Right lobe of liver (tissue), 4 donors: Measurements from ENCODE around the gene SPCS3.
"Not testable (repeated sequence)": the region's sequence is repeated elsewhere in the genome, so short reads cannot be mapped to it uniquely, and the experiment has no call there.

Source experiments
- CTCF ChIP-seq, 4 donors: fragments of 200-600 bp in 3 of 4; fragments of 450-650 bp in 1 of 4; IDR thresholded peaks; one replicate each; pipeline versions ENCODE4 v1.5.1 to v1.8.0; 2016 to 2022; ENCODE audit warnings: antibody characterized with exemption in 4 of 4, mild to moderate bottlenecking in 2 of 4
- POLR2A ChIP-seq: fragments of 450-650 bp; IDR thresholded peaks from one replicate; pipeline ENCODE4 v1.6.1; 2017; ENCODE audit warnings: antibody characterized with exemption, mild to moderate bottlenecking
- donor health status: DM: no; HTN: no; CAD: no.
- donor health status: DM: no; HTN: no; CAD: no.
- donor health status: DM: no; HTN: yes; CAD: no.

GRCh38 chr4:176324876-176325275 lies 5.1 kb downstream of the SPCS3 start:
- TF ChIP-seq CTCF (IDR thresholded peaks at IDR 0.05); POLR2A: not testable (repeated sequence)
